Uterus (tissue), 4 donors: ENCODE data around the gene CYS1. TPM values are rescaled to one million over a fixed set of nuclear protein-coding genes. Genes with fewer than 3 reads are reported as not detected.
"Not testable (repeated sequence)": the region's sequence is repeated elsewhere in the genome, so short reads cannot be mapped to it uniquely, and the experiment has no call there.

ENCODE experiments used
- DNase-seq, 2 donors: peaks; one replicate each; pipeline ENCODE4 v3.0.0-alpha.2; 2019 to 2020
- H3K27ac ChIP-seq, 2 donors: fragments of 200-600 bp; sonication (generic); 1 replicate in 1 of 2; 2 replicates in 1 of 2; pipeline ENCODE4 v1.5.1; 2016 to 2018
- H3K27me3 ChIP-seq, 2 donors: fragments of 200-600 bp; sonication (generic); one replicate each; pipeline ENCODE4 v1.5.1; 2018 to 2019; ENCODE audit warnings: control low read depth in 1 of 2
- H3K36me3 ChIP-seq, 2 donors: fragments of 200-600 bp; sonication (generic); one replicate each; pipeline ENCODE4 v1.5.1; 2019; ENCODE audit warnings: control low read depth in 1 of 2
- H3K4me1 ChIP-seq, 2 donors: fragments of 200-600 bp; sonication (generic); one replicate each; pipeline ENCODE4 v1.5.1; 2018 to 2019; ENCODE audit warnings: control low read depth in 1 of 2
- H3K4me3 ChIP-seq, 2 donors: fragments of 200-600 bp; sonication (generic); 1 replicate in 1 of 2; 2 replicates in 1 of 2; pipeline ENCODE4 v1.5.1; 2018 to 2019; ENCODE audit warnings: mild to moderate bottlenecking in 1 of 2
- H3K9me3 ChIP-seq, 2 donors: fragments of 200-600 bp; sonication (generic); one replicate each; pipeline ENCODE4 v1.5.1; 2019; ENCODE audit warnings: control low read depth in 1 of 2
- CTCF ChIP-seq, 4 experiments: fragments of 200-600 bp in 2 of 4; fragments of 450-650 bp in 2 of 4; sonication (generic) in 2 of 4; IDR thresholded peaks; one replicate each; pipeline ENCODE4 v1.5.1; 2016 to 2019; ENCODE audit warnings: antibody characterized with exemption in 4 of 4, mild to moderate bottlenecking in 2 of 4, moderate library complexity in 1 of 4
- POLR2A ChIP-seq, 2 donors: fragments of 450-650 bp; IDR thresholded peaks; one replicate each; pipeline ENCODE4 v1.6.1; 2016; ENCODE audit warnings: antibody characterized with exemption in 2 of 2, mild to moderate bottlenecking in 1 of 2, moderate library complexity in 1 of 2
- intact Hi-C: fragments of 100-400 bp; cut with DNase I; formaldehyde crosslinking; loops from one replicate; pipeline ENCODE4 v1.15.1; 2023; ENCODE audit warnings: low total_unique reads
- total RNA-seq, 4 donors: library from RNA; depleted of rRNA in 3 of 4; stranded (reverse); fragments of >200 nt in 3 of 4; gene quantifications; one replicate each; pipeline versions ENCODE4 v1.1.0 to v1.2.4, GENCODE V29; 2014 to 2023
- donor health status: DM: yes; HTN: yes; CAD: no.

Gene CYS1
- total RNA-seq, 4 donors from 2014 or later = 7.2 to 15.5 (median 11.2) TPM

GRCh38 chr2:10031886-10032745, 48.1 kb downstream of the CYS1 start:
- no peaks in the 10 kb centered on the region for H3K4me1 ChIP-seq
- H3K27me3 ChIP-seq = no peaks in the 10 kb centered on the region
- no peak for DNase-seq
- TF ChIP-seq CTCF (IDR thresholded peaks at IDR 0.05) (no peak), POLR2A (IDR thresholded peaks at IDR 0.05) (no peak)
- H3K36me3 ChIP-seq = no peaks in the 10 kb centered on the region
- H3K4me3 ChIP-seq = no peak overlapping the region
- no peaks in the 10 kb centered on the region for H3K9me3 ChIP-seq
- H3K27ac ChIP-seq = no peak overlapping the region
- intact Hi-C loops = no loop called here

- H3K9me3 ChIP-seq, H3K36me3 ChIP-seq, H3K4me3 ChIP-seq, H3K27me3 ChIP-seq, intact Hi-C loops, DNase-seq, H3K27ac ChIP-seq, H3K4me1 ChIP-seq: not testable (repeated sequence)
These were observed 49.4 kb downstream of the CYS1 start for GRCh38 chr2:10030798-10031197.

- DNase-seq = no peak
- no peaks in the 10 kb centered on the region for H3K36me3 ChIP-seq
- H3K27me3 ChIP-seq = no peaks in the 10 kb centered on the region
- intact Hi-C loops = no loop called here
- no peak overlapping the region for H3K4me3 ChIP-seq
- no peaks in the 10 kb centered on the region for H3K4me1 ChIP-seq
- H3K9me3 ChIP-seq = no peaks in the 10 kb centered on the region
- no peak for TF ChIP-seq POLR2A (IDR thresholded peaks at IDR 0.05)
- no peak for TF ChIP-seq CTCF (IDR thresholded peaks at IDR 0.05)
- H3K27ac ChIP-seq = peak overlapping the region in 1 of 2 donors; percentile 1
These were observed 49.9 kb downstream of the CYS1 start for GRCh38 chr2:10030311-10030736.

GRCh38 chr2:10029875-10030223, 50.4 kb downstream of the CYS1 start:
- H3K4me1 ChIP-seq = no peaks in the 10 kb centered on the region
- TF ChIP-seq POLR2A (IDR thresholded peaks at IDR 0.05) = no peak
- TF ChIP-seq CTCF (IDR thresholded peaks at IDR 0.05) = no peak
- H3K36me3 ChIP-seq = no peaks in the 10 kb centered on the region
- H3K9me3 ChIP-seq = no peaks in the 10 kb centered on the region
- H3K27ac ChIP-seq = peak overlapping the region in 1 of 2 donors; percentile 1
- no peaks in the 10 kb centered on the region for H3K27me3 ChIP-seq
- intact Hi-C loops = no loop called here
- H3K4me3 ChIP-seq = no peak overlapping the region
- no peak for DNase-seq

GRCh38 chr2:10028988-10029874, 51.0 kb downstream of the CYS1 start:
- no peaks in the 10 kb centered on the region for H3K4me1 ChIP-seq
- H3K27ac ChIP-seq = peak overlapping the region; percentile 22 to 41
- H3K4me3 ChIP-seq = no peak overlapping the region
- H3K36me3 ChIP-seq = no peaks in the 10 kb centered on the region
- no peaks in the 10 kb centered on the region for H3K9me3 ChIP-seq
- DNase-seq = no peak
- intact Hi-C loops = no loop called here
- TF ChIP-seq CTCF (IDR thresholded peaks at IDR 0.05) = no peak
- TF ChIP-seq POLR2A (IDR thresholded peaks at IDR 0.05) = no peak
- no peaks in the 10 kb centered on the region for H3K27me3 ChIP-seq
